ENCODE data around the gene MSL2. TPM values are rescaled to one million over a fixed set of nuclear protein-coding genes. Genes with fewer than 3 reads are reported as not detected.

The MSL2 gene
- total RNA-seq, result 30.2 TPM

GRCh38 chr3:136196064-136196400 is at the start of gene MSL2:
Gene MSL2 (minus strand): TSS chr3:136196335. CDS start chr3:136195113, 1,222 bp downstream.

Other genes with a start within 250 kb of the MSL2 start
- 26.1 TPM for gene PPP2R3A, start 230.6 kb downstream of the MSL2 start, total RNA-seq
- gene PCCB, start 54.0 kb upstream of the MSL2 start, total RNA-seq, result 57.7 TPM